Ovary (tissue), 3 donors: ENCODE results near the gene THAP2.

Source experiments
- CTCF ChIP-seq, 3 donors: fragments of 450-650 bp in 2 of 3; fragments of 200-600 bp in 1 of 3; IDR thresholded peaks; one replicate each; pipeline versions ENCODE4 v1.5.1 to v1.8.0; 2016 to 2022; ENCODE audit warnings: antibody characterized with exemption in 3 of 3, mild to moderate bottlenecking in 1 of 3
- EP300 ChIP-seq: sonication (generic); formaldehyde crosslinking; IDR thresholded peaks from one replicate; pipeline ENCODE4 v1.6.1; 2017; ENCODE audit warnings: antibody characterized with exemption
- donor health status: DM: no; HTN: no; CAD: no.

- no peak for TF ChIP-seq CTCF (IDR thresholded peaks at IDR 0.05)
- no peak for TF ChIP-seq EP300
These were observed 1.1 kb upstream of the THAP2 start for GRCh38 chr12:71662849-71663560.
